GM21423 (cell line): ENCODE measurements around the gene C2CD2L.
A peak's percentile ranks its signal among the peaks of the same experiment; 100 is the strongest.
"Not testable (repeated sequence)": the region's sequence is repeated elsewhere in the genome, so short reads cannot be mapped to it uniquely, and the experiment has no call there.

Source experiments
- ATAC-seq: cut with Tn5 transposase; IDR thresholded peaks from one replicate; pipeline ENCODE4 v1.9.1; 2021; ENCODE audit warnings: mild to moderate bottlenecking, moderate library complexity; ENCODE audit not compliant: unreplicated experiment

The C2CD2L gene

DNA sequence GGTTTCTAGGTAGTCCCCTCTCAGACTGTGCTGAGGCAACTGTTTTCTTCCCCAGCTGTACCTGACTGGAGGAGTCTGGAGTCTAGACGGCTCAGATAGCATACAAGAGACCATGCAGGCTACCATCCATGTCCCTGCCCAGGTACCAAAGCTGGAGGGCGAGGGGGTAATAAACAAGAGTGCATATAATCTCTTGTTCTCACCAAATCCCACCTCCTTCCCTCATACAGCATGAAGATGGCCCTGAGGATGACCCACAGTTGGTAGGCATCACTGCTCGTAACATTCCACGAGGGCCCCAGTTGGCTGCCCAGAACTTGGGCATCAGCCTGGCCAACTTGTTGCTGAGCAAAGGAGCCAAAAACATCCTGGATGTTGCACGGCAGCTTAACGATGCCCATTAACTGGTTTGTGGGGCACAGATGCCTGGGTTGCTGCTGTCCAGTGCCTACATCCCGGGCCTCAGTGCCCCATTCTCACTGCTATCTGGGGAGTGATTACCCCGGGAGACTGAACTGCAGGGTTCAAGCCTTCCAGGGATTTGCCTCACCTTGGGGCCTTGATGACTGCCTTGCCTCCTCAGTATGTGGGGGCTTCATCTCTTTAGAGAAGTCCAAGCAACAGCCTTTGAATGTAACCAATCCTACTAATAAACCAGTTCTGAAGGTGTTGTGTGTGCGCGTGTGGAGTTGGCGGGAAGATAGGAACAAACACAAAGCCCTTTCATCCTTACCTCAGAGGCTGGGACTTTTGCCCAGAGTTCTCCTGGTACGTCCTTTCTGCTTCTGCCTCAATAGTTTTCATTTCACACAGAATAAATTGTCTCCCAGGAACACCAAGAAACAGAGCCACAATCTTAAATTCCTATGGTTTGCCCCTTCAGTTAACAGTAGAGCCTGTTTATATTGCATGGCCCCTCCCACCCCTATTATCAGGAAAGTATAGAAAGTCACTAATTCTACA lies 14.0 kb upstream of the C2CD2L start:
- ATAC-seq, result no peak

- peak; percentile 6 for ATAC-seq
Observed at GRCh38 chr11:119093942-119094815, 13.0 kb upstream of the C2CD2L start.

DNA sequence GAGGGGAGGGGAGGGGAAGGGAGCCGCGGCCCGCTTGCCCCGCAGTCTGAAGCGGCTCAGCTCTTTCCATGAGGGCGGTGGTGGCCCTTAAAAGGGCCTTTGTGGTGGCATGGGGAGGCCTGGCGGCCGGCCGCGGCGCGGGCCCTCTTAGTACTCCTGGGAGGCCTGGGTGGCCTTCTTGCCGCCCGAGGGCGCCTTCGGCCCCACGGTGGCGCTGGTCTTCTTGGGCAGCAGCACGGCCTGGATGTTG lies 12.4 kb upstream of the C2CD2L start:
- ATAC-seq, result peak; percentile 36

DNA sequence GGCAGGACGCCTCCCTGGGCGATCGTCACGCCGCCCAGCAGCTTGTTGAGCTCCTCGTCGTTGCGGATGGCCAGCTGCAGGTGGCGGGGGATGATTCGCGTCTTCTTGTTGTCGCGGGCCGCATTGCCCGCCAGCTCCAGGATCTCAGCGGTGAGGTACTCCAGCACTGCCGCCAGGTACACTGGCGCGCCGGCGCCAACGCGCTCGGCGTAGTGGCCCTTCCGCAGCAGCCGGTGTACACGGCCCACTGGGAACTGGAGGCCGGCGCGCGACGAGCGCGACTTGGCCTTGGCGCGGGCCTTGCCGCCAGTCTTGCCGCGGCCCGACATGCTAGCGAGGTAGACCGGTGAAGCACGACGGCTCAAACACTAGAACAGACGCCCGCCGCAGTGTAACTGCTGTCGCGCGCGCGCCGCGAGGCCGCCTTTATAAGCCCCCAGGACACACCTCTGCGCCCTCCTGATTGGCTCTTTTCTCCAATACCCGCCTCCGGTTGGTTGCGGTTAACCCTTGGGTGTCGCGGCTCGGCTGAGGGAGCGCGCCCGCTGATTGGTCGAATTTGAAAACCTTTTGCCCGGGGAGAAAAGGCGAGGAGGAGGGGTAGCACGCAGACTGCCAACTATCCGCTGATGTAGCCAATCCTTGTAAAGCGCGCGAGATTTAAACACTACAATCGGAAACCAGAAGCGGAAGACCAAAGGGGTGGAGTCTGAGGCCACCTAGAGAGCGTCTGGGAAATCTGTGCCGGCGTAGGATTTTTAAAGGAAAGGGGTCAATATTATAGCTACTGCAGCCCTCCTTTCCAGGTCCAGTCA lies 11.9 kb upstream of the C2CD2L start:
- peak; percentile 78 for ATAC-seq

DNA sequence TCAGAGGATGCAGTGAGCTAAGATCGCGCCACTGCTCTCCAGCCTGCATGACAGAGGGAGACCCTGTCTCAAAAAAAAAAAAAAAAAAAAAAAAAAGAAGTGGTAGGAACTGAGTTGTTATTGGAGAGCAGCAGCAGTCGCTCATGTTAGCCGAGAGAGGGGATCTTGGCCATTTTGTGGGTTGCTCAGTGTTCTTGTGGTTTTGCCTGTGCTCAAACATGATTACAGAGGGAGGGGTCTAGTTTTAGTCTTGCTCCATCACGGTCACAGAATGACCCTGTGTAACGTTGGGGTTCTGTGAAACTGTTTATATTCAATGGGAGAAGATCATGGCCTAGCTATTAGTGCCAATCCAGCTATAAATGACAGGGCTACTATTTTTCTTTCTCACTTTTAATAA lies 7.4 kb upstream of the C2CD2L start:
- no peak for ATAC-seq

DNA sequence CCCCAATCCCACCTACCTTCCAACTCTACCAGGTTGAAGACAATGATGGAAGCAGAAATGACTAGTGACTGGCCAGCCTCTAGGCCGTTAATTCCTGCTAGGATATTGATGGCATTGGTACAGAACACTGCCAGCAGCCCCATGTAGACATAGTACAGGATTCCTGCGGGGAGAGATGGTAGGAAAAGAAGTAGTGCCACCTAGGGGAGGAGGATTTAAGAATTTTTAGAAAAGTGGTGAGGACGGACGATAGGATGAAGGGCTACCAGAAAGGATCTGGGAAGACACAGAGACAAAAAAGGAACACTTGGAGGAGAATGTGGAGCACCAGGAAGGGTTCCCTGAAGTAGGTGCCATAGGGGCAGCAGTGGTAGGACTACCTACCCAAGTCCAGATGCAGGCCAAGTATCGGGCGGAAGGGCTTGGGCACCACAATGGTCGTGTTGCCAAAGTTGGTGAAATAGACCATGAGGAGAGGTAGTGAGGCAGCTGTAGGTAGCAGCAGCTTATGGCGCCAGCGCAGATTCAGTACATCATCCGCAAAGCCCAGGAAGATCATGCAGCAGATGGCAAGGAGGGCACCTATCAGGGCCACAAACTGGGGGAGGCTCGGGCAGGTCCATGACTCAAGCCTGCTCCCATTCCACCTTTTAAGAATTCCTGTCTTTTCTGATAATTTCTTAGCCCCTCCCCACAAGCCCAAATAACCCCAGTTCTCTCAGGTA lies 6.7 kb upstream of the C2CD2L start:
- no peak for ATAC-seq

DNA sequence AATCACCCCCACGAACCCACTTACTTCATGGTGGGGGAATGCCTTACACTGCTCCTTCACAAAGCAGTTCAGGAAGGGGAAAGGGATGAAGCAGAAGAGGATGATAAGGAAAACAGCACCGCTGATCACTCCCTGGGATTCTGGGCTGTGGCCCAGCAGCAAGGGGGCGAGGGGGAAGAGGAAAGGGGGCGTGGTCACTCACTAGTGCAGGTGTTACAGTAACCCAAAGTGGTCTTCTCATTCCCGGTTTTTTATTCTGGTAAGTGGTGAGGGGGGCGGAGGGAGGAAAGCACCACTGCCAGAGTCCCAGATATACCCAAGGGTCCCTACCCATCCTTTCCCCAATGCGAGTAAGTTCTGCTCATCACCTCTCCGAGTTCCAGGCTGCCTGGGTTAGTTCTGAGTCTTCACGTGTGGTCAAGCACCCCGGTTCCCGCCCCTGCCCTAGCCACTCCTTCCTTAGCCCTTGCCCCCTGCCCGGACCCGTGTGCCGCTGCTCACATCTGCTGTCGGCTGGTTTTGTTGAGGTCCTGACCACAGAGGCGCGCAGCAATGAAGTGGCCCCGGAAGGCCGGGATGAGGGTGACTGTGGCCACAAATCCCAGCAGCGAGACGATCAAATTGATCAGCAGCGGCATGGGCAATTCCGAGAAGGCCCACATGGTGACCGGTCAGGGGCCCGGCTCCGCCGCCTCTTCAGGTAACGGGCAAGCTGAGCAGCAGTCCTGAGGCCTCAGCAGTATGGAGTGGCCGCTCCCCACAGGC lies 6.0 kb upstream of the C2CD2L start:
- peak; percentile 16 for ATAC-seq

DNA sequence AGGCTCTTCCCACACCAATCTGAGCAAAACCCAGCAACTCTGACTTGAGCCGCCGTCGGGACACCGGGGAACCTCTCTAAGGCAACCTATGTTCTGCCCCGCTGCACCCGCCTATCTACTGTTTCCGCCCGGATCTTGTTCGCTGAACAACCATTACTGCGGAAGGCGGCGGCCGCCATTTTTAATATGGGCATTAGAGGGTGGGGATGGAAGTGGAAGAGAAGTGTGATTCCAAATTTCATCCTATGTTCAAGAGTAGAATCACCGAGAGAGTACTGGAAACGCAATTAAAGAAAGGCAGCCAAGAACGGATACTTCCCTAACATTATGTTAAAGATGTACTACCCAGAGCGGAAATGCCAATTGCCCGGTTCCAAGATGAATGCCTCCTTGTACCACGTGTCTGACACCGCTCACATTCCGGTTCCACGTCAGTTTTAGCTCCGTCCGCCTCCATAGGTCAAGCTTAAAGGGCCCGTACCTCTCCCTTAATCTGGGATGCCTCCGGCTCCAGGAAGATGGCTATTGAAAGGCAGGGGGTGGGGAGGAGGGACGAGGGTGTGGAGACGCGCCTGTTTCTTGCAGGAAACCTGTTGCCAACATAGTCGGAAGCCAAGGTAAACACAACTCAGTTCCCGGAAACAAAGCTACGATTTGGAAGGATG lies 5.3 kb upstream of the C2CD2L start, which contains the start of gene DPAGT1:
TSS of gene DPAGT1 (minus strand) at position 95 of the 665 bp plus-strand sequence. CDS start 198 bp downstream, outside the sequence.
- peak; percentile 77 for ATAC-seq

GRCh38 chr11:119103161-119103664 lies 3.9 kb upstream of the C2CD2L start:
- ATAC-seq, result not testable (repeated sequence)

DNA sequence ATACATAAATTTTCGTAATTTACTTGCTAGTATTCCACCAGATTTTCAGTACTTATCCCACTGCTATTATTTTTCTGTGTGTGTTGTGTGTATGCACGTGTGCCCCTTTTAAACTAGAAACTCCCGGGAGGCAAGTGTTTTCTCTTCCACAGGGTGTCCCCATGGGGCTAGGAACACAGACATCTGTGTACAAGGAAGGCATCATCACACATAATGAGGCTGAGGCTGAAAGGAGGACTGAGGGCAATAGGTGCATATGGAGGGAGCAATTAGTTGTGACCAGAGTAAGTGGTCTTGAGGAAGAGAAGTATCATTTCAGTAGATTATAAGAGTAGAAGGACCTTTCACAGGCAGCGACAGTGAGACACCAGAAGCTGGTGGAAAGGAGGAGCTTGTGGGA lies 3.4 kb upstream of the C2CD2L start:
- ATAC-seq, result no peak

DNA sequence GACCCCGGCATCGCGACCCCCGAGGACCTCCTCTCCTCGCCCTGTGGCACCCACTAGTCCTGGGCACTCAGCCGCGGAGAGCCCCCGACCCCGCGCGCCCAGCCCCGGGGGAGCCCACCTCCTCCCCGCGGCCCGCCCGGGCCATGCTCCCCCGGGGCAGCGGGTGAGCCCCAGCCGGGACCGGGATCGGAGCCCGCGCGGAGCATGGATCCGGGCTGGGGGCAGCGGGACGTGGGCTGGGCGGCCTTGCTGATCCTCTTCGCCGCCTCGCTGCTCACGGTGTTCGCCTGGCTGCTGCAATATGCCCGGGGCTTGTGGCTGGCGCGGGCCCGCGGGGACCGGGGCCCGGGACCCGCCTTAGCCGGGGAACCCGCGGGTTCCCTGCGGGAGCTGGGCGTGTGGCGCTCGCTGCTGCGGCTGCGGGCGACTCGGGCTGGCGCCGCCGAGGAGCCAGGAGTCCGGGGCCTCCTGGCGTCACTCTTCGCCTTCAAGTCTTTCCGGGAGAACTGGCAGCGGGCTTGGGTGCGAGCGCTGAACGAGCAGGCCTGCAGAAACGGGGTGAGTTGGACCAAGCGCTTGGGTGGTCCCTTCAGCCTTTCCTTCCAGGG lies 498 bp downstream of the C2CD2L start:
- ATAC-seq, result peak; percentile 19

DNA sequence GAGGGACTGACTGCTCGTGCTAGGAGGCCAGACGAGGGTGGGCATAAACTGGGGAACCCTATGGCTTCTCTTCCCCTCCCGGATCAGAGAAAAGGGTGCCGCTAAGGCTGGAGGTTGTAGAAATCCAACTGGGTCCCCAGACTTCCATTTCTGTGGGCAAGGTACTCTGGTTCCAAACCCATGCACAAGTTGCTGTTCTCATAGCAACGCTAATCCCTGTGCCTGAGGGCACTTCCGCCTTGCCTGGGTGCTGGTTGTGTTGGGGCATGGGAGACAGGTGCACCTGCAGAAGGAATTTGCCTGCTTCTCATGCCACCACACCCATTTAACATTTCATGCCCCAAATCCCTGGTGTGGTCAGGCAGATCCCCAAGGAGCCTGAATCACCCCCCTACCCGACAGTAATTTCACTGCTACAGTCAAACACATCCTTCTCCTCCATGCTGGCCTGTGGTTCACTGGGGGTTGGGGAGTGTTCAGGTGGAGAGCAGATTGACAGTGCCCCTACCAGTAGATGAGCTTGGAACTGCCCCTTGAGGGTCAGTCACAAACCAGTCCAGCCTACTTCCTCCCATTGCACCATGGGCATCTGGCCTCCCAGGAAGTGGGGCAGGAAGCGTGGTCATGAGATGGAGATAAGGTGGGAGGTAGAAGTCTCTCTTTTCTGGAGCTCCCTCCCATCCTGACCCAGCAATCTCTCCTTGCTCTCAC lies 1.2 kb downstream of the C2CD2L start:
- no peak for ATAC-seq

GRCh38 chr11:119108857-119109221 lies 1.7 kb downstream of the C2CD2L start:
- no peak for ATAC-seq

GRCh38 chr11:119109843-119110242 lies 2.7 kb downstream of the C2CD2L start:
- no peak for ATAC-seq

DNA sequence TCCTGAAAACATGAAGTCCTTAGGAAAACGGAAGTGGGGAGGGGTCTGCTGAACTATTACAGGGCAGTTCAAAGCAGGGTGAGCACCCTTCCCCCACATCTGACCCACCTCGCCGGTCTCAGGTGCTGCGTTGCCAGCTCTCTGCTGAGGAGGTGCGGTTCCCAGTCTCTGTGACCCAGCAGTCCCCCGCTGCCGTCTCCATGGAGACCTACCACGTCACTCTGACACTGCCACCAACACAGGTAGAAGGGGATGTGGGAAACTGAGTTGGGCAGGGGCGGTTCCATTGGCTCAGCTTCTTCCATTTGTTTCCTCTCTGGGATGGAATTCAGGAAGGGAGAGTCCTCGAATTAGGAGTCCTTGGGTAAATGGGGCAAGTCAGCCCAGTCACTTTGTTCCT lies 3.3 kb downstream of the C2CD2L start:
- ATAC-seq, result no peak

DNA sequence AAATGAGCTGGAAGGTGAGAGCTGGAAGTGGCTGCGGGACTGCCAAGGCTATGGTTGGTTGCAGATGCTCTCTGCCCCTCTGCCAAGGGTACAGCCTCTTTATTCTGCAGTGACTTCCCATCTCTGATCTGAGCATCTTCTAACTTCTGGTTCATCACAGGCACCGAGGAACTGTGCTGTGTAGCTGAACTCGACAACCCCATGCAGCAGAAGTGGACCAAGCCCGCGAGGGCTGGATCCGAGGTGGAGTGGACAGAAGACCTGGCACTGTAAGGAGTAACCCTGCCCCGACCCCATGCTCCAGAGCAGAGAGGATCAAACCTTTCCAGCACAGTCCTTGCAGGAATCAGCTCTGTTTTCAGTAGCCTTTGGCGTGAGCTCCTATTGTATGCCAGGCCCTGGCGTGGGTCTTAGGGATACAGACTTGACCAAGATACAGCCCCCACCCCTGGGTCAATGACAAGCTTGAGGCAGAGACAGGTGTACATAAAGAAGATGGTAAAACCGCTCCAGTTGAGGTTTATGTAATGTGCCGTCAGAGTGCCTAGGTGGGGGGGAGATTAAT lies 4.3 kb downstream of the C2CD2L start:
- ATAC-seq, result no peak

DNA sequence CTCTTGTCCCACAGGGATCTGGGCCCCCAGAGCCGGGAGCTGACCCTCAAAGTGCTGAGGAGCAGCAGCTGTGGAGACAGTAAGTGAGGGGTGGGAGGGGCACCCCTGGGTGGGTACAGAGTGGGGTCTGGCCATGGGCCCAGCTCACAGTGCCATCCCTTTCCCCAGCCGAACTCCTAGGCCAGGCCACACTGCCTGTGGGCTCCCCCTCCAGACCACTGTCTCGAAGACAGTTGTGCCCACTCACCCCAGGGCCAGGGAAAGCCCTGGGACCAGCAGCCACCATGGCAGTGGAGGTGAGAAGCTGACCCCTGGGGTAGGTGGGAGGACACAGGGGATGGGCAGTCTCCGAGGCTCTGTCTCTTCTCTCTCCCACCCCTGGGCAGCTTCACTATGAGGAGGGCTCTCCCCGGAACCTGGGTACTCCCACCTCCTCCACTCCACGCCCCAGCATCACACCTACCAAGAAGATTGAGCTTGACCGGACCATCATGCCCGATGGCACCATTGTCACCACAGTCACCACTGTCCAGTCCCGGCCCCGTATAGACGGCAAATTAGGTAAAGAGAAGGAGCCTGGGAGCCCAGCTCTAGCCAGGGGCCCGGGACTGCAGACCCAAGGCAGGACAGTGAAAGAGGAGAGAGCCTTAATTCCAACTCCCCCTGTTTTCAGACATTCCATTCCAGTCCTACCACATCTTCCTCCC lies 5.3 kb downstream of the C2CD2L start:
- no peak for ATAC-seq
